GM12878 (cell line): ENCODE data around the gene EGF. TPM values are rescaled to one million over a fixed set of nuclear protein-coding genes. Genes with fewer than 3 reads are reported as not detected.

Experiments used
- ATAC-seq: fragments of 200-7000 bp; cut with Tn5 transposase; 3 replicates; pipeline ENCODE4 v1.9.1; 2020; ENCODE audit warnings: mild to moderate bottlenecking, moderate library complexity
- BruUV-seq: library from RNA; stranded (reverse); fragments of 400-500 nt; replicated peaks from 2 replicates; lab custom pipeline; 2021; lab: Mats Ljungman, UMichigan
- CTCF ChIA-PET: fragments of 300-600 bp; sonication (Branson Sonifier 250); formaldehyde crosslinking; extraction: SDS; loops from one replicate; lab custom pipeline; 2021; ENCODE audit warnings: inconsistent platforms; lab: Yijun Ruan, JAX
- POLR2A ChIA-PET: fragments of 350-600 bp; formaldehyde crosslinking; extraction: SDS; loops from one replicate; lab custom pipeline; 2021; ENCODE audit warnings: inconsistent platforms; lab: Charles Lee
- RAD21 ChIA-PET: fragments of 300-600 bp; sonication (Branson Sonifier 250); formaldehyde crosslinking; loops from one replicate; lab custom pipeline; 2023; ENCODE audit warnings: antibody characterized with exemption; ENCODE audit not compliant: unreplicated experiment; lab: Charles Lee
- SMC1A ChIA-PET: fragments of 300-600 bp; sonication (Branson Sonifier 250); formaldehyde crosslinking; loops from one replicate; lab custom pipeline; 2023; ENCODE audit not compliant: unreplicated experiment, uncharacterized antibody; lab: Charles Lee
- DNase-seq: peaks from one replicate; pipeline ENCODE4 v3.0.0-alpha.2; 2011; ENCODE audit warnings: low read depth, low spot score
- FAIRE-seq: peaks from 3 replicates; lab custom pipeline; 2011; peaks lifted over from hg19 to GRCh38; lab: Jason Lieb, UNC
- H2AFZ ChIP-seq: 2 replicates; pipeline ENCODE4 v1.6.0; 2011; ENCODE audit warnings: low read depth, low read length, control low read depth; ENCODE audit not compliant: control insufficient read depth
- H3K27ac ChIP-seq: 2 replicates; pipeline ENCODE4 v1.5.1; 2011; ENCODE audit warnings: control low read depth; ENCODE audit not compliant: control insufficient read depth, insufficient read depth
- H3K27me3 ChIP-seq, 2 experiments: replicated peaks in 1 of 2; 2 replicates each; pipeline versions ENCODE4 v1.6.0 to v1.6.1; 2011; ENCODE audit warnings: low read length in 1 of 2; ENCODE audit not compliant: control insufficient read depth in 2 of 2, insufficient read depth in 2 of 2
- H3K36me3 ChIP-seq, 2 experiments: 2 replicates each; pipeline ENCODE4 v1.5.1; 2011; ENCODE audit warnings: low read length in 1 of 2; ENCODE audit not compliant: control insufficient read depth in 2 of 2, insufficient read depth in 2 of 2
- H3K4me1 ChIP-seq: 2 replicates; pipeline ENCODE4 v1.6.1; 2011; ENCODE audit warnings: mild to moderate bottlenecking, low read length, moderate library complexity, mixed read lengths; ENCODE audit not compliant: control insufficient read depth, insufficient read depth
- H3K4me2 ChIP-seq: 2 replicates; pipeline ENCODE4 v1.6.0; 2011; ENCODE audit warnings: control low read depth; ENCODE audit not compliant: control insufficient read depth, insufficient read depth
- H3K4me3 ChIP-seq: fragments of 200-600 bp; sonication (generic); 2 replicates; pipeline ENCODE4 v1.5.1; 2016
- H3K79me2 ChIP-seq: 2 replicates; pipeline ENCODE4 v1.6.0; 2011; ENCODE audit warnings: low read length; ENCODE audit not compliant: control insufficient read depth, insufficient read depth
- H3K9ac ChIP-seq: 2 replicates; pipeline ENCODE4 v1.8.0; 2011; ENCODE audit warnings: low read length, control low read depth, mixed read lengths; ENCODE audit not compliant: control insufficient read depth, insufficient read depth
- H3K9me3 ChIP-seq: replicated peaks from 3 replicates; pipeline ENCODE4 v1.5.1; 2011; ENCODE audit warnings: mild to moderate bottlenecking, low read length; ENCODE audit not compliant: control insufficient read depth, insufficient read depth
- H4K20me1 ChIP-seq: 2 replicates; pipeline ENCODE4 v1.6.0; 2011; ENCODE audit not compliant: control insufficient read depth, insufficient read depth
- BACH1 ChIP-seq: fragments of 450-650 bp; IDR thresholded peaks from 2 replicates; pipeline ENCODE4 v1.6.1; 2017; ENCODE audit warnings: mild to moderate bottlenecking, borderline replicate concordance
- CEBPZ ChIP-seq: fragments of 150-350 bp; IDR thresholded peaks from 2 replicates; pipeline ENCODE4 v1.6.1; 2016; ENCODE audit warnings: low read depth, low read length
- CREB1 ChIP-seq: IDR thresholded peaks from 2 replicates; pipeline ENCODE4 v1.6.1; 2012; ENCODE audit warnings: low read depth, mild to moderate bottlenecking, inconsistent platforms
- EED ChIP-seq: sonication (generic); IDR thresholded peaks from 2 replicates; pipeline ENCODE4 v1.6.1; 2016; ENCODE audit warnings: antibody characterized with exemption, low read depth
- JUNB ChIP-seq: IDR thresholded peaks from 2 replicates; pipeline ENCODE4 v1.6.1; 2016; ENCODE audit warnings: antibody characterized with exemption, mild to moderate bottlenecking
- KDM1A ChIP-seq: fragments of 200-600 bp; sonication (generic); IDR thresholded peaks from 2 replicates; pipeline ENCODE4 v1.6.1; 2016; ENCODE audit warnings: borderline replicate concordance
- MYB ChIP-seq: fragments of 150-350 bp; IDR thresholded peaks from 2 replicates; pipeline ENCODE4 v1.6.1; 2014; ENCODE audit warnings: mild to moderate bottlenecking, low read depth, low read length, borderline replicate concordance
- PBX3 ChIP-seq: IDR thresholded peaks from 2 replicates; pipeline ENCODE4 v1.6.1; 2011; ENCODE audit warnings: mild to moderate bottlenecking, low read depth, low read length, moderate library complexity; ENCODE audit not compliant: insufficient replicate concordance
- POLR2AphosphoS5 ChIP-seq: IDR thresholded peaks from 2 replicates; pipeline ENCODE4 v1.6.1; 2011; ENCODE audit warnings: mild to moderate bottlenecking, low read length, inconsistent platforms
- RFX5 ChIP-seq: IDR thresholded peaks from 2 replicates; pipeline ENCODE4 v1.6.1; 2011; ENCODE audit warnings: low read depth, low read length, improper control_type of control experiment
- ZNF24 ChIP-seq: fragments of 450-650 bp; IDR thresholded peaks from 2 replicates; pipeline ENCODE4 v1.6.1; 2017; ENCODE audit warnings: antibody characterized with exemption, mild to moderate bottlenecking
- WGBS: methylation state at CpG from one replicate; pipeline ENCODE4 v1.1.6; 2016; ENCODE audit warnings: low lambda C conversion rate; ENCODE audit not compliant: insufficient replicate concordance, insufficient coverage; ENCODE audit errors: missing lambda C conversion rate; 5-methylcytosine and 5-hydroxymethylcytosine counted together
- in situ Hi-C: fragments of 300-500 bp; cut with MboI; formaldehyde crosslinking; loops from 9 replicates; pipeline ENCODE4 v1.14.3; 2018; ENCODE audit warnings: mixed read lengths
- intact Hi-C: fragments of 100-400 bp; cut with micrococcal nuclease; formaldehyde crosslinking; loops from one replicate; pipeline ENCODE4 v1.14.2; 2022; ENCODE audit not compliant: unreplicated experiment
- polyA plus RNA-seq, 11 experiments: library from polyadenylated mRNA; depleted of rRNA in 4 of 11; unstranded in 6 of 11; stranded (reverse) in 5 of 11; fragments of >200 nt; fragmentation: Nextera tagmentation in 4 of 11; fragmentation: Illumina TruSeq in 1 of 11; extraction: Ambion mirVana in 4 of 11; extraction: Trizol in 1 of 11; gene quantifications; 1 replicate in 1 of 11; 2 replicates in 10 of 11; pipeline versions ENCODE4 v1.2.1 to v1.2.3, GENCODE V29; 2011 to 2016; ENCODE audit warnings: inconsistent platforms in 2 of 11, missing spikeins in 2 of 11, low read depth in 1 of 11
- total RNA-seq, 4 experiments: library from RNA; depleted of rRNA in 3 of 4; stranded (reverse); fragments of >200 nt in 3 of 4; fragmentation: Illumina TruSeq in 1 of 4; extraction: Trizol in 1 of 4; gene quantifications; 2 replicates each; pipeline versions ENCODE4 v1.2.1 to v1.2.3, GENCODE V29; 2013 to 2021

The EGF gene
- total and polyA plus RNA-seq, 10 of the 15 experiments (the other 5 are each of a cell fraction or from before 2014, with no cell fraction given) = 0.02 to 0.90 (median 0.19) TPM; not detected in 4

DNA sequence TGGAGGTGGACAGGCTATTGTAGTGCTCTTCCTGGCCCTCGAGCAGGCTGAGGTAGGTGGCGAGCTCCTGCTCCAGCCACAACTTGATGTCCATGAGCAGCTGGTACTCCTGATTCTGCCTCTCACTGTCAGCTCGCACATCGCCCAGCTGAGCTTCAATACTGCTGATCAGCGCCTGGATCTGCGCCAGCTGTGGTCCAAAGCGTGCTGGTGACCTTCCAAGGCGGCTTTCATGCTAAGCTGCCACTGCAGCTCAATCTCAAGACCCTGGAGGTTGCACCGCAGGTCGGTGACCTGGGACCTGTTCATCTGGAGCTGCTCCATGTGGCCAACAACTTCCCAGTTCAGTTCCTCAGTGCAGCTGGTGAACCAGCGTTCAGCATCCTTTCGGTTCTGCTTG is 33.6 kb upstream of the EGF start:
- H3K9me3 ChIP-seq = no peaks in the 10 kb centered on the region
- CTCF ChIA-PET = no interaction called here
- H3K27me3 ChIP-seq = no peaks in the 10 kb centered on the region; a peak in 2 of 4 replicates
- in situ Hi-C loops (no loop called here), intact Hi-C loops (no loop called here)
- POLR2A ChIA-PET = no interaction called here
- SMC1A ChIA-PET = interaction anchor here (0.8 kb wide), 1 partner anchor 99 kb away, joined by 3 read pairs; no protein-coding TSS in a partner anchor
- H3K4me1 ChIP-seq = peaks cover 8% of the 10 kb centered on the region; the same call in 1 of the 2 replicates
- H3K27ac ChIP-seq = no peak overlapping the region
- no peaks in the 10 kb centered on the region for H4K20me1 ChIP-seq
- RAD21 ChIA-PET = no interaction called here
- FAIRE-seq (no peak), DNase-seq (no peak), ATAC-seq (no peak)
- no peaks in the 10 kb centered on the region for H3K36me3 ChIP-seq
- H3K9ac ChIP-seq = no peak overlapping the region
- H3K4me2 ChIP-seq = no peak overlapping the region
- BruUV-seq = no TSS peak
- H3K4me3 ChIP-seq = no peak overlapping the region
- H2AFZ ChIP-seq = no peak overlapping the region
- TF ChIP-seq BACH1 (no peak), POLR2AphosphoS5 (no peak), KDM1A (no peak), CREB1 (no peak), MYB (no peak), PBX3 (no peak), EED (no peak), JUNB (no peak), CEBPZ (no peak), ZNF24 (no peak), RFX5 (no peak)
- WGBS = 45% methylated on average over 12 of the region's 12 CpGs
- no peaks in the 10 kb centered on the region for H3K79me2 ChIP-seq
